A549 (cell line): ENCODE results near the gene CAMKMT.

Experiments
- BHLHE40 ChIP-seq: IDR thresholded peaks from 2 replicates; pipeline ENCODE4 v1.6.1; 2012; ENCODE audit warnings: low read depth, low read length, inconsistent platforms
- CHD2 ChIP-seq: fragments of 150-350 bp; IDR thresholded peaks from 2 replicates; pipeline ENCODE4 v1.6.1; 2014; ENCODE audit warnings: low read length; ENCODE audit not compliant: partially characterized antibody
- CTCF ChIP-seq: fragments of >200 bp; sonication (Bioruptor Twin); formaldehyde crosslinking; IDR thresholded peaks from 3 replicates; pipeline ENCODE4 v1.5.1; 2016
- ELK1 ChIP-seq: fragments of 150-350 bp; IDR thresholded peaks from 2 replicates; pipeline ENCODE4 v1.6.1; 2014; ENCODE audit warnings: low read depth, mild to moderate bottlenecking, low read length
- HOXA7 ChIP-seq: fragments of 250-450 bp; sonication (Bioruptor Pico); IDR thresholded peaks from 2 replicates; pipeline ENCODE4 v1.5.0; 2020; ENCODE audit warnings: mild to moderate bottlenecking, moderate library complexity
- JUN ChIP-seq, 2 experiments: fragments of >200 bp; sonication (Bioruptor Twin); formaldehyde crosslinking; IDR thresholded peaks; 2 replicates in 1 of 2; 3 replicates in 1 of 2; pipeline ENCODE4 v1.6.1; 2016 to 2017
- KDM5A ChIP-seq: fragments of 200-600 bp; sonication (generic); IDR thresholded peaks from 2 replicates; pipeline ENCODE4 v1.6.1; 2016; ENCODE audit warnings: antibody characterized with exemption, mild to moderate bottlenecking
- MAX ChIP-seq: IDR thresholded peaks from 2 replicates; pipeline ENCODE4 v1.6.1; 2012
- MYC ChIP-seq: IDR thresholded peaks from 2 replicates; pipeline ENCODE4 v1.6.1; 2012; ENCODE audit warnings: mild to moderate bottlenecking, inconsistent platforms, low read length, improper control_type of control experiment, borderline replicate concordance
- NFE2L2 ChIP-seq: fragments of 150-350 bp; conservative IDR thresholded peaks from 2 replicates; pipeline ENCODE4 v1.6.1; 2014; ENCODE audit warnings: low read length
- PHF8 ChIP-seq: fragments of 200-600 bp; sonication (generic); IDR thresholded peaks from 2 replicates; pipeline ENCODE4 v1.6.1; 2016; ENCODE audit warnings: low read depth, mild to moderate bottlenecking, antibody characterized with exemption, moderate library complexity, borderline replicate concordance
- TFCP2L1 ChIP-seq: fragments of 250-450 bp; sonication (Bioruptor Pico); IDR thresholded peaks from 2 replicates; pipeline ENCODE4 v1.5.0; 2021; ENCODE audit warnings: mild to moderate bottlenecking
- USF2 ChIP-seq: fragments of 450-650 bp; IDR thresholded peaks from 2 replicates; pipeline ENCODE4 v1.6.1; 2014; ENCODE audit warnings: antibody characterized with exemption
- ZSCAN20 ChIP-seq: fragments of 250-450 bp; sonication (Bioruptor Pico); IDR thresholded peaks from 2 replicates; pipeline ENCODE4 v1.8.0; 2022; ENCODE audit warnings: mild to moderate bottlenecking, moderate library complexity

- TF ChIP-seq CTCF (no peak), NFE2L2 (no peak), ELK1 (no peak), KDM5A (no peak), CHD2 (no peak), PHF8 (no peak), TFCP2L1 (CRISPR knock-in tag) (no peak), USF2 (no peak), MYC (no peak), JUN (IDR thresholded peaks at IDR 0.05) (no peak), MAX (no peak), HOXA7 (CRISPR knock-in tag) (no peak), BHLHE40 (no peak), ZSCAN20 (no peak)
Observed at GRCh38 chr2:44801841-44802776, 440.4 kb downstream of the CAMKMT start.
